ENCODE data around the gene FAHD2A. TPM values are rescaled to one million over a fixed set of nuclear protein-coding genes. Genes with fewer than 3 reads are reported as not detected.
"Not testable (repeated sequence)": the region's sequence is repeated elsewhere in the genome, so short reads cannot be mapped to it uniquely, and the experiment has no call there.

FAHD2A gene
- 10 to 100 TPM; 34.3 to 37.7 (median 36.8) TPM for polyA plus RNA-seq (ENCODE audit: insufficient read length in 3 of 3)

- peak; percentile 72 to 91 (median 81) for DNase-seq (ENCODE audit: low read depth in 3 of 3, low spot score in 2 of 3)
These were observed at the start of gene FAHD2A for GRCh38 chr2:95402370-95403203. Gene FAHD2A (plus strand): TSS chr2:95402708. CDS start chr2:95405559, 2,851 bp downstream.

- no peak for DNase-seq (ENCODE audit: low read depth in 3 of 3, low spot score in 2 of 3)
These were observed 49.4 kb upstream of the FAHD2A start for GRCh38 chr2:95353055-95353575.

- DNase-seq (ENCODE audit: low read depth in 3 of 3, low spot score in 2 of 3), result no peak
These were observed 48.7 kb upstream of the FAHD2A start for GRCh38 chr2:95353613-95354468.

- DNase-seq (ENCODE audit: low read depth in 3 of 3, low spot score in 2 of 3), result no peak
These were observed 48.0 kb upstream of the FAHD2A start for GRCh38 chr2:95354469-95354901.

GRCh38 chr2:95354925-95355324, 47.6 kb upstream of the FAHD2A start:
- DNase-seq (ENCODE audit: low read depth in 3 of 3, low spot score in 2 of 3), result no peak

GRCh38 chr2:95355486-95355885, 47.0 kb upstream of the FAHD2A start:
- DNase-seq (ENCODE audit: low read depth in 3 of 3, low spot score in 2 of 3), result not testable (repeated sequence)

- DNase-seq (ENCODE audit: low read depth in 3 of 3, low spot score in 2 of 3), result no peak
These were observed 45.4 kb upstream of the FAHD2A start for GRCh38 chr2:95356821-95357700.

- DNase-seq (ENCODE audit: low read depth in 3 of 3, low spot score in 2 of 3), result no peak
These were observed 44.7 kb upstream of the FAHD2A start for GRCh38 chr2:95357717-95358280.

- DNase-seq (ENCODE audit: low read depth in 3 of 3, low spot score in 2 of 3), result no peak
These were observed 43.5 kb upstream of the FAHD2A start for GRCh38 chr2:95359031-95359430.

- no peak for DNase-seq (ENCODE audit: low read depth in 3 of 3, low spot score in 2 of 3)
These were observed 43.0 kb upstream of the FAHD2A start for GRCh38 chr2:95359501-95359930.

GRCh38 chr2:95361216-95361980, 41.1 kb upstream of the FAHD2A start:
- DNase-seq (ENCODE audit: low read depth in 3 of 3, low spot score in 2 of 3), result no peak

GRCh38 chr2:95362486-95362885, 40.0 kb upstream of the FAHD2A start:
- no peak for DNase-seq (ENCODE audit: low read depth in 3 of 3, low spot score in 2 of 3)

- DNase-seq (ENCODE audit: low read depth in 3 of 3, low spot score in 2 of 3), result no peak
These were observed 36.0 kb upstream of the FAHD2A start for GRCh38 chr2:95366514-95366913.

- no peak for DNase-seq (ENCODE audit: low read depth in 3 of 3, low spot score in 2 of 3)
These were observed 30.2 kb upstream of the FAHD2A start for GRCh38 chr2:95372216-95372829.

- DNase-seq (ENCODE audit: low read depth in 3 of 3, low spot score in 2 of 3), result no peak
These were observed 29.7 kb upstream of the FAHD2A start for GRCh38 chr2:95372845-95373244.

- DNase-seq (ENCODE audit: low read depth in 3 of 3, low spot score in 2 of 3), result no peak
These were observed 28.5 kb upstream of the FAHD2A start for GRCh38 chr2:95374029-95374428.

- DNase-seq (ENCODE audit: low read depth in 3 of 3, low spot score in 2 of 3), result no peak
These were observed 28.0 kb upstream of the FAHD2A start for GRCh38 chr2:95374451-95374920.

GRCh38 chr2:95374921-95375471, 27.5 kb upstream of the FAHD2A start:
- DNase-seq (ENCODE audit: low read depth in 3 of 3, low spot score in 2 of 3), result no peak
